Measurements from ENCODE around the gene PRPSAP1.
"Not testable (repeated sequence)": the region's sequence is repeated elsewhere in the genome, so short reads cannot be mapped to it uniquely, and the experiment has no call there.

Gene PRPSAP1

GRCh38 chr17:76366247-76366646 is 12.5 kb upstream of the PRPSAP1 start:
- in situ Hi-C loops (cut with HindIII; ENCODE audit: low pct_ligation_motif_present, low pct_unique_long_range_greater_than_20kb, low sequenced_read_pairs) = no loop called here
- DNase-seq = no peak

DNA sequence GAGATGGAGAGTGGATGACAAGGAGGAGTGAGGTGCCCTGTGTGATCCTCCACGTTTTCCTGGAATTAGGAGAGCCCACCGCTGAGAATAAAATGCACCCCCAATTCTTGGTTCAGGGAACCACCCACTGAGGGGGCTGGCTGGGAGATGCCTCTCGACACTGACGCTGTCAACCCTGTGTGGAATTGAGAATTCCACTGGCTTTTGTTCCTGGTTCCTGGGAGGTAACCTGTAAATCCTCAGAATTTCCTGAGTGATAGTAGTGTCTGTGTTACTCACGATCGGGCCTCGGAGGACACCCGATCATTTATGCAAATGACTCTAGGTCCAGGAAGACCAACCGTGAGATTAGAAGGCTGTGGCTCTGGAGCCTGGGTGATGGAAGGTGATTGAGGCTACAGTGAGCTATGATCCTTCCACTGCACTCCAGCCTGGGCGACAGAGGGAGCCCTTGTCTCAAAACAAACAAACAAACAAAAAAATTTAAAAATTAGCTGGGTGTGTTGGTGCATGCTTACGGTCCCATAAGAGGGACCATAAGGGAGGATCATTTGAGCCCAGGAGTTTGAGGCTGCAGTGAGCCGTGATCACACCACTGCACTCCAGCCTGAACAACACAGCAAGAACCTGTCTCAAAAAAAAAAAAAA is 11.7 kb upstream of the PRPSAP1 start:
- DNase-seq = no peak
- in situ Hi-C loops (cut with HindIII; ENCODE audit: low pct_ligation_motif_present, low pct_unique_long_range_greater_than_20kb, low sequenced_read_pairs) = no loop called here

GRCh38 chr17:76363107-76363842 is 9.6 kb upstream of the PRPSAP1 start:
- DNase-seq = no peak
- in situ Hi-C loops (cut with HindIII; ENCODE audit: low pct_ligation_motif_present, low pct_unique_long_range_greater_than_20kb, low sequenced_read_pairs) = no loop called here

DNA sequence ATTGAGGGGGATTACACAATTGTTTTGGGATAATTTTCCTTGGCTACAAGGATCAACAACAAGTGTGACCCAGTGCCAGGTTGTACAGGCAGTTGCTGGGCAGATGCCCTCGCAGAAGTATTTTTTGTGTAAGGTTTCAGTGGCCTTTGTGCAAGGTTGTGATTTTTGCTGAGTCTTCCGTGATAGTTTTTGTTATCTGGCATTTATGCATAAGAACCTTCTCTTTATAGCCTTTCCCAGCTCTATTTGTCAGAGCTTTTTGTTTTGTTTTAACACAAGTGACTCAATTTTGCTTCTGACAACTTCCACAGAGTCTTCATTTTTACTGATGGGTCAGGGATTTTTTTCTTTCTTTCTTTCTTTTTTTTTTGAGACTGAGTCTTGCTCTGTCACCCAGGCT is 6.7 kb upstream of the PRPSAP1 start:
- in situ Hi-C loops (cut with HindIII; ENCODE audit: low pct_ligation_motif_present, low pct_unique_long_range_greater_than_20kb, low sequenced_read_pairs) = no loop called here
- DNase-seq = no peak

GRCh38 chr17:76359776-76360175 is 6.1 kb upstream of the PRPSAP1 start:
- DNase-seq; in situ Hi-C loops (cut with HindIII; ENCODE audit: low pct_ligation_motif_present, low pct_unique_long_range_greater_than_20kb, low sequenced_read_pairs): not testable (repeated sequence)

DNA sequence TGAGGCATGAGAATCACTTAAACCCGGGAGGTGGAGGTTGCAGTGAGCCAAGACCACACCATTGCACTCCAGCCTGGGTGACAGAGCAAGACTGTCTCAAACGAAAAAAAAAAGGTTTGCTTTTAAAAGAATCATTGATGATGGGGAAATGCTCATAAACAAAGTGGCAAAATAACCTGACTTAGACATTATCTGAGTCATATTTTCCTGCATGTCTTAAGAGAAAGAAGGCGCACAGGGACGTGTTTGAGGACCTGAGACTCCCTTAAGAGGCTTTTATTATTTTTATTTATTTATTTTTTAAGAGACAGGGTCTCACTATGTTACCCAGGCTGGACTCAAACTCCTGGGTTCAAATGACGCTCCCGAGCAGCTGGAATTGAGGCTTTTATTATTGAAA is 5.7 kb upstream of the PRPSAP1 start:
- in situ Hi-C loops (cut with HindIII; ENCODE audit: low pct_ligation_motif_present, low pct_unique_long_range_greater_than_20kb, low sequenced_read_pairs) = no loop called here
- DNase-seq = no peak

DNA sequence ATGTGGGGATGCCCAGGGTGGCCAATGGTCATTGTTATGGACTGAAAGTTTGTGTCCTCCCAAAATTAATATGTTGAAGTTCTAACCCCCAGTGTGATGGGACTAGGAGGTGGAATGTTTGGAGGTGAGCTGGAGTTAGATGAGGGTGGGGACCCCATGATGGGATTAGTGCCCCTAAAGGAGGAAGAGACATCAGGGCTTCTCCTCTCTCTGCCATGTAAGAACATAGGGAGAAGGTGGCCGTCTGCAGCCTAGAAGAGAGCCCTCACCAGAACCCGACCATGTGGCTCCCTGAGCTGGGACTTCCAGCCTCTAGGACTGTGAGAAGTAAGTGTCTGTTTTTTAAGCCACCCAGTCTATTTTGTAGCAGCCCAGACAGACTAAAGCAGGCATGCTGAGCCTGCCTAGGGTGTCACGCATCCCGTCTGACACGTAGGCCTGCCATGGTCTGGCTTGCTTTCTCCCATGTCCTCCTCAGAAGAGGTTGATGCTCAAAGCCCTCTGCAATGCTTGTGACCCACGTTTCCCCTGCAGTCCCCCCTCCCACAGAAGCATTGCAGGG is 4.0 kb upstream of the PRPSAP1 start:
- DNase-seq = no peak
- in situ Hi-C loops (cut with HindIII; ENCODE audit: low pct_ligation_motif_present, low pct_unique_long_range_greater_than_20kb, low sequenced_read_pairs) = no loop called here

DNA sequence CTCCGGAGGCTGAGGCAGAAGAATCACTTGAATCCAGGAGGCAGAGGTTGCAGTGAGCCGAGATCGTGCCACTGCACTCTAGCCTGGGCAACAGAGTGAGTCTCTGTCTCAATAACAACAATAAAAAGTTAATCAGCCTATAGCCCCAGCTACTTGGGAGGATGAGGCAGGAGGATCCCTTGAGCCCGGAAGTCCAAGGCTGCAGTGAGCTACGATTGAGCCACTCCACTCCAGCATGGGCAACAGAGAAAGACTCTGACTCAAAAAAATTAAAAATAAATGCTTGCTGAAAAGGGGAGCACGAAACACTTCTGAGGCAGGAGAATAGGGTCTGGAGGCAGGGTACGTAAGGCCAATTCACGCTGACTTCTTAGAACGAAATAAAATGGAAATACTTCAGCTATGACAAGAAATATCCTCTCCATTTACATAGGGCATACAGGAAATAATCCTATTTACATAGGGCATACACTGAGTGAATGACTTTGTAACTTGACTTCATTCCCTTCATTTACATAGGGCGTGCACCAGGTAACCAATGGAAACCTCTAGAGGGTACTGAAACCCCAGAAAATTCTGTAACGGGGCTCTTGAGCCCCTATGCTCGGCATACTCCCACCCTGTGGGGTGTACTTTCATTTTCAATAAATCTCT is 3.2 kb upstream of the PRPSAP1 start:
- no peak for DNase-seq
- in situ Hi-C loops (cut with HindIII; ENCODE audit: low pct_ligation_motif_present, low pct_unique_long_range_greater_than_20kb, low sequenced_read_pairs) = no loop called here

DNA sequence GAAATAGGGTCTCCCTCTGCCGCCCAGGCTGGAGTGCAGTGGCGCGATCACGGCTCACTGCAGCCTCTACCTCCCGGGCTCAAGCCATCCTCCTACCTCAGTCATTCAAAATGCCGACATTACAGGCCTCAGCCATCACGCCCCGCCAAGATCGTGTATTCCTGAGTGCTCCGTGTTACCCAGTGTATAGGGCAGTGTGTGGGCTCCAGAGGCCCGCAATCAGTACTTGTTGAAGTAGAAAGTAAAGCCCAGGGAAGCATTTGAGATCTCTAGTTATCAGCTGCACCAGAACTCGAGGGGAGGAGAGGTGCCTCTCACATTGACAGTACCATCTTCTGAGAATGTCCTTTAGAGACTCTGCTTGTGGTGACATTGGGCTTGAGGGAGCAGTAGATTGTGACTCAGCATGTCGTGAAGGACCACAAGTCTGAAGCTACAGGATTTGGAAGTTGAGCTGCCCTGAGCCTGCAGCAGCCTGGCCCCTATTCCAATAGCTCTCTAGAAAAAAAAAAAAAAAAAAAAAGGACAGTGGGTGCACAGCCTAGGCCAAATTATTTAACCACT is 1.1 kb upstream of the PRPSAP1 start:
- in situ Hi-C loops (cut with HindIII; ENCODE audit: low pct_ligation_motif_present, low pct_unique_long_range_greater_than_20kb, low sequenced_read_pairs) = no loop called here
- no peak for DNase-seq

GRCh38 chr17:76354317-76354729 is 607 bp upstream of the PRPSAP1 start:
- no peak for DNase-seq
- in situ Hi-C loops (cut with HindIII; ENCODE audit: low pct_ligation_motif_present, low pct_unique_long_range_greater_than_20kb, low sequenced_read_pairs) = no loop called here

- in situ Hi-C loops (cut with HindIII; ENCODE audit: low pct_ligation_motif_present, low pct_unique_long_range_greater_than_20kb, low sequenced_read_pairs) = no loop called here
These were observed 615 bp downstream of the PRPSAP1 start for GRCh38 chr17:76353004-76353598.

DNA sequence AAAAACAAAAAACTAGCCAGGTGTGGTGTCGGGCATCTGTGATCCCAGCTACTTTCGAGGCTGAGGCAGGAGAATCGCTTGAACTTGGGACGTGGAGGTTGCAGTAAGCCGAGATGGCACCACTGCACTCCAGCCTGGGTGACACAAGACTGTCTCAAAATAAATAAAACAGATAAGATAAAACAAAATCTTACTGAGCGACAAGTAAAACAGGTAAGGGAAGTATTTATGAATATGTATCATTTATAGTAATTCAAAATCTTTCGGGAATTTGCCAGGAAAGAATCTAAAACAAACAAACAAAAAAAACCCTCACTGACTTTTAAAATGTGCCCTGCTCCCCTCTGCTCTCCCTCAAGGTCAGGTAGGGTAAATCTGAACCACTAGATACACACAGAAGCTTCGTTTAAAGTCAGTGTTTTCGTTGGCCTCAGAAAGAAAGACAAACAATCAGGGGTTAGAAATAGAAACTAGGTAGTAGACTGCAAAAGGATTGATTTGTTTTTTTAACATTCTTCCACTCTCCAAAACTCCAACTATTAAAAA is 2.1 kb downstream of the PRPSAP1 start:
- DNase-seq = no peak
- in situ Hi-C loops (cut with HindIII; ENCODE audit: low pct_ligation_motif_present, low pct_unique_long_range_greater_than_20kb, low sequenced_read_pairs) = no loop called here

More at GRCh38 chr17:76353004-76353598, 615 bp downstream of the PRPSAP1 start:
- peak; percentile 17 for DNase-seq

DNA sequence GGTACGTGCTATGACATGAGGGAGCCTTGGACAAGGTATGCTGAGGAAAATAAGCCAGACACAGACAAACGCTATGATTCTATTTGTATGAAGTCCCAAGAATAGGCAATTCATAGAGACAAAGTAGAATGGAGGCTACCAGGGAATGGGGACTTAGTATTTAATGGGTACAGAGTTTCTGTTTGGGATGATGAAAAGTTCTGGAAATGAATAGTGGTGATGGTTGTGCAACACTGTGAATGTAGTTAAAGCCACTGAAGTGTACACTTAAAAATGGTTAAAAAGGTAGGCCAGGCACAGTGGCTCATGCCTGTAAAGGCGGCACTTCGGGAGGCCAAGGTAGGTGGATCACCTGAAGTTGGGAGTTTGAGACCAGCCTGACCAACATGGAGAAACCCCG is 3.3 kb downstream of the PRPSAP1 start:
- DNase-seq = no peak
- in situ Hi-C loops (cut with HindIII; ENCODE audit: low pct_ligation_motif_present, low pct_unique_long_range_greater_than_20kb, low sequenced_read_pairs) = no loop called here

GRCh38 chr17:76346936-76347335 is 6.8 kb downstream of the PRPSAP1 start:
- in situ Hi-C loops (cut with HindIII; ENCODE audit: low pct_ligation_motif_present, low pct_unique_long_range_greater_than_20kb, low sequenced_read_pairs); DNase-seq: not testable (repeated sequence)

DNA sequence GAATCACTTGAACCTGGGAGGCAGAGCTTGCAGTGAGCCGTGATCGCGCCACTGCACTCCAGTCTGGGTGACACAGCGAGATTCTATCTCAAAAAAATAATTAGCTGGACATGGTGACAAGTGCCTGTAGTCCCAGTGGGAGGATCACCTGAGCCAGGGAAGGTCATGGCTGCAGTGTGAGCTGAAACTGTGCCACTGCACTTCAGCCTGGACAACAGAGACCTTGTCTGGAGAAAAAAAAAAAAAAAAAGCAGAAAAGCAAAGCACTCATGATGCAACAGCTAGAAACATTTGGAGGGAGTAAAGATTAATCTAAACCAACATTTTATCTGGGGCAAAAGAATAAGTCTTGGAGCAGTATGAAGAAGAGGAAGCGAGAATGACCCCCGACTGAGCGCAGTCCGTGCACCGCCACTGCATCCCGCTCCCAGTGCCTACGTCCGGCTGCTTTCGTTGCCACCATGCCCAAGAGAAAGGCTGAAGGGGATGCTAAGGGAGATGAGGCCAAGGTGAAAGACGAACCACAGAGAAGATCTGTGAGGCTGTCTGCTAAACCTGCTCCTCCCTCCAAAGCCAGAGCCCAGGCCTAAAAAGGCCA is 8.2 kb downstream of the PRPSAP1 start:
- DNase-seq = no peak
- in situ Hi-C loops (cut with HindIII; ENCODE audit: low pct_ligation_motif_present, low pct_unique_long_range_greater_than_20kb, low sequenced_read_pairs) = no loop called here

GRCh38 chr17:76343106-76343505 is 10.6 kb downstream of the PRPSAP1 start:
- in situ Hi-C loops (cut with HindIII; ENCODE audit: low pct_ligation_motif_present, low pct_unique_long_range_greater_than_20kb, low sequenced_read_pairs) = no loop called here
- DNase-seq = no peak

- in situ Hi-C loops (cut with HindIII; ENCODE audit: low pct_ligation_motif_present, low pct_unique_long_range_greater_than_20kb, low sequenced_read_pairs) = no loop called here
- DNase-seq = no peak
These were observed 12.4 kb downstream of the PRPSAP1 start for GRCh38 chr17:76341301-76341700.

DNA sequence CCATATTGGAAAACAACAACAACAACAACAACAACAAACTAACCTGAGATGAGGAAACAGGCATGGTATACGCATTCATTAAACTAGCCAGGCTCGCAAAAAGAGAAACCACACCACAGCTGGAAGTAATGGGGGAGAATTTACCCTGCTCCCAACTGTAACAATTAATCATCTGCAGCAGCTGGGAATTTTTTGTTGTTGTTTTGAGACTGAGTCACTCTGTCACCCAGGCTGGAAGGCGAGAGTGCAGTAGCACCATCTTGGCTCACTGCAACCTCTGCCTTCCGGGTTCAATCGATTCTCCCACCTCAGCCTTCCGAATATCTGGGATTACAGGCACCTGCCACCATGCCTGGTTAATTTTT is 16.3 kb downstream of the PRPSAP1 start:
- in situ Hi-C loops (cut with HindIII; ENCODE audit: low pct_ligation_motif_present, low pct_unique_long_range_greater_than_20kb, low sequenced_read_pairs) = no loop called here
- no peak for DNase-seq

Data from ACHN (cell line).